SU-DHL-6 (cell line): Measurements from ENCODE around the gene SPEN.
"Not testable (repeated sequence)": the region's sequence is repeated elsewhere in the genome, so short reads cannot be mapped to it uniquely, and the experiment has no call there.

Experiments
- H2AFZ ChIP-seq: fragments of 200-600 bp; sonication (generic); 2 replicates; pipeline ENCODE4 v1.6.1; 2014; ENCODE audit warnings: low read depth, mild to moderate bottlenecking, moderate library complexity, mixed read lengths, antibody characterized with exemption, low read length; ENCODE audit not compliant: severe bottlenecking
- H3F3A ChIP-seq: fragments of 200-600 bp; shearing (Covaris generic); 2 replicates; pipeline ENCODE4 v1.6.0; 2016; ENCODE audit warnings: antibody characterized with exemption, mild to moderate bottlenecking; ENCODE audit not compliant: insufficient read depth
- H3K27ac ChIP-seq: fragments of 200-600 bp; sonication (generic); 2 replicates; pipeline ENCODE4 v1.5.1; 2016; ENCODE audit warnings: low read depth, mild to moderate bottlenecking, low read length, moderate library complexity, mixed read lengths
- H3K27me3 ChIP-seq: fragments of 200-600 bp; sonication (generic), shearing (Covaris generic); 2 replicates; pipeline ENCODE4 v1.6.0; 2014; ENCODE audit warnings: mild to moderate bottlenecking, low read length
- H3K36me3 ChIP-seq: fragments of 200-600 bp; sonication (generic); 2 replicates; pipeline ENCODE4 v1.6.1; 2014; ENCODE audit warnings: mild to moderate bottlenecking, low read length, mixed read lengths
- H3K4me2 ChIP-seq: fragments of 300-600, 200-600 bp; shearing (Covaris generic), sonication (generic); 2 replicates; pipeline ENCODE4 v1.6.0; 2014; ENCODE audit warnings: low read length, low read depth, mild to moderate bottlenecking; ENCODE audit not compliant: poor library complexity, severe bottlenecking
- H3K4me3 ChIP-seq: fragments of 200-600 bp; sonication (generic); 2 replicates; pipeline ENCODE4 v1.5.1; 2014; ENCODE audit warnings: antibody characterized with exemption, low read length, mild to moderate bottlenecking, mixed read lengths; ENCODE audit not compliant: insufficient read depth, poor library complexity, severe bottlenecking
- H3K79me2 ChIP-seq: fragments of 200-600 bp; sonication (generic); 2 replicates; pipeline ENCODE4 v1.6.1; 2014; ENCODE audit warnings: mild to moderate bottlenecking, low read length, moderate library complexity; ENCODE audit not compliant: insufficient read depth
- H3K9ac ChIP-seq: fragments of 200-600 bp; sonication (generic); 2 replicates; pipeline ENCODE4 v1.7.0; 2014; ENCODE audit warnings: mild to moderate bottlenecking, low read length
- H3K9me2 ChIP-seq: fragments of 200-600 bp; sonication (generic); replicated peaks from 2 replicates; pipeline ENCODE4 v1.6.1; 2014; ENCODE audit warnings: low read length; ENCODE audit not compliant: insufficient read depth
- H3K9me3 ChIP-seq: fragments of 200-600 bp; sonication (generic); 2 replicates; pipeline ENCODE4 v1.6.1; 2014; ENCODE audit warnings: low read length, mixed read lengths; ENCODE audit not compliant: insufficient read depth
- H4K20me1 ChIP-seq: fragments of 200-600 bp; sonication (generic); 2 replicates; pipeline ENCODE4 v1.6.1; 2014; ENCODE audit warnings: low read depth, mild to moderate bottlenecking, antibody characterized with exemption, low read length, moderate library complexity, mixed read lengths
- CTCF ChIP-seq: fragments of 200-600 bp; sonication (generic); IDR thresholded peaks from one replicate; pipeline ENCODE4 v1.5.1; 2017; ENCODE audit warnings: antibody characterized with exemption, mild to moderate bottlenecking, low read length, moderate library complexity; ENCODE audit not compliant: insufficient read depth, poor library complexity, severe bottlenecking
- EZH2phosphoT487 ChIP-seq: fragments of 200-600 bp; sonication (generic), shearing (Covaris generic); conservative IDR thresholded peaks from 2 replicates; pipeline ENCODE4 v1.6.1; 2018; ENCODE audit warnings: mild to moderate bottlenecking, antibody characterized with exemption, low read length, moderate library complexity, mixed read lengths

SPEN gene

GRCh38 chr1:15834406-15835204 is 12.9 kb upstream of the SPEN start:
- Histone ChIP-seq H2AFZ (peak overlapping the region; percentile 49), H3K9ac (peak overlapping the region; percentile 88), H3K9me3 (no peaks in the 10 kb centered on the region), H3K9me2 (no peaks in the 10 kb centered on the region), H3K4me3 (peak overlapping the region; percentile 72), H3K4me2 (peak overlapping the region; percentile 100), H3K27ac (peak overlapping the region; percentile 98), H3K36me3 (no peaks in the 10 kb centered on the region), H4K20me1 (no peaks in the 10 kb centered on the region), H3K27me3 (no peaks in the 10 kb centered on the region), H3F3A (peaks cover 72% of the 10 kb centered on the region), H3K79me2 (peaks cover 4% of the 10 kb centered on the region; the same call in 1 of the 2 replicates)
- no peak for TF ChIP-seq CTCF
- TF ChIP-seq EZH2phosphoT487: no peak

GRCh38 chr1:15835205-15835740 is 12.2 kb upstream of the SPEN start:
- Histone ChIP-seq H3K27ac (peak overlapping the region; percentile 98), H3K79me2 (peaks cover 4% of the 10 kb centered on the region; the same call in 1 of the 2 replicates), H3K9me2 (no peaks in the 10 kb centered on the region), H3K9ac (peak overlapping the region; percentile 88), H3K4me2 (peak overlapping the region; percentile 100), H3F3A (peaks cover 66% of the 10 kb centered on the region), H2AFZ (peak overlapping the region; percentile 49), H4K20me1 (no peaks in the 10 kb centered on the region), H3K4me3 (peak overlapping the region; percentile 72), H3K36me3 (no peaks in the 10 kb centered on the region), H3K9me3 (no peaks in the 10 kb centered on the region), H3K27me3 (no peaks in the 10 kb centered on the region)
- TF ChIP-seq CTCF: no peak
- no peak for TF ChIP-seq EZH2phosphoT487

GRCh38 chr1:15835741-15836510 is 11.6 kb upstream of the SPEN start:
- Histone ChIP-seq H3K27ac (peak overlapping the region; percentile 98), H3K27me3 (no peaks in the 10 kb centered on the region), H3K4me3 (peak overlapping the region; percentile 72), H3K36me3 (no peaks in the 10 kb centered on the region), H2AFZ (peak overlapping the region; percentile 49), H3K9me3 (no peaks in the 10 kb centered on the region), H3K9ac (peak overlapping the region; percentile 88), H3K4me2 (peak overlapping the region; percentile 100), H3K79me2 (peaks cover 4% of the 10 kb centered on the region; the same call in 1 of the 2 replicates), H4K20me1 (no peaks in the 10 kb centered on the region), H3K9me2 (no peaks in the 10 kb centered on the region), H3F3A (peaks cover 59% of the 10 kb centered on the region)
- TF ChIP-seq EZH2phosphoT487 (no peak), CTCF (no peak)

GRCh38 chr1:15836511-15836771 is 11.1 kb upstream of the SPEN start:
- H4K20me1 ChIP-seq, H3K9me2 ChIP-seq, H3K36me3 ChIP-seq, H3K4me3 ChIP-seq, H3K79me2 ChIP-seq, H3K9me3 ChIP-seq, H3K27me3 ChIP-seq: not testable (repeated sequence)
- peaks cover 61% of the 10 kb centered on the region for H3F3A ChIP-seq
- peak overlapping the region; percentile 55 for H2AFZ ChIP-seq
- peak overlapping the region; percentile 98 for H3K27ac ChIP-seq
- peak overlapping the region; percentile 88 for H3K9ac ChIP-seq
- peak overlapping the region; percentile 100 for H3K4me2 ChIP-seq
